IPS DF 6.9 (cell line): Measurements from ENCODE around the gene EXOC2.

Experiments used
- DNase-seq: peaks from one replicate; pipeline ENCODE4 v3.0.0-alpha.2; 2013; ENCODE audit warnings: low read depth, low spot score
- H3K27ac ChIP-seq: one replicate; pipeline ENCODE4 v1.5.1; 2013; ENCODE audit warnings: low read length, control low read depth
- H3K27me3 ChIP-seq: 2 replicates; pipeline ENCODE4 v1.6.1; 2013; ENCODE audit warnings: mild to moderate bottlenecking, low read length; ENCODE audit not compliant: control insufficient read depth, insufficient read depth
- H3K36me3 ChIP-seq: 2 replicates; pipeline ENCODE4 v1.6.1; 2013; ENCODE audit warnings: low read length; ENCODE audit not compliant: control insufficient read depth, insufficient read depth
- H3K4me1 ChIP-seq: 2 replicates; pipeline ENCODE4 v1.6.1; 2013; ENCODE audit warnings: low read length; ENCODE audit not compliant: control insufficient read depth, insufficient read depth
- H3K4me3 ChIP-seq: 2 replicates; pipeline ENCODE4 v1.5.1; 2013; ENCODE audit warnings: mild to moderate bottlenecking, low read length
- H3K9me3 ChIP-seq: 2 replicates; pipeline ENCODE4 v1.6.1; 2013; ENCODE audit warnings: low read length, inconsistent platforms; ENCODE audit not compliant: control insufficient read depth, insufficient read depth
- WGBS: extraction: QIAGEN DNeasy Blood & Tissue Kit; methylation state at CpG from one replicate; pipeline ENCODE4 v1.1.7; 2013; ENCODE audit warnings: mixed read lengths, missing lambda C conversion rate; ENCODE audit not compliant: insufficient read length, insufficient coverage; 5-methylcytosine and 5-hydroxymethylcytosine counted together

EXOC2 gene

DNA sequence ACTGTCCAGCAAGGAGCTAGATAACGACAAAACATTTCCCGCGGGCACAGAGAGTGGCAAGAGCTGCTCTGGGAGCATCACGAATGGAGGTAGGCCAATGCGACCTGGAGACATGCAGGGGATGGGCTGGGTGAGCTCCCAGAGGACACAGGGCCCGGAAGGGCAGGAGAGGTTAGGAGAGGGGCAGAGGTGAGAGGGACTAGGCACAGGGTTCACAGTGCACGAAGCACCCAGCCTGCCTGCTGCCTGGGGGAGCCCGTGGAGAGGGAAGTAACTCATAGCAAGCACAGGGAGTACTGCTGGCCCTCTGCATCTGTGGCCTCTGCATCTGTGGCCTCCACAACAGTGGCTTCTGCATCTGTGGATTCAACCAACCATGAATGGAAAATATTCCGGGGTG lies 162.5 kb downstream of the EXOC2 start:
- H3K27ac ChIP-seq: no peak overlapping the region
- H3K9me3 ChIP-seq: no peaks in the 10 kb centered on the region
- no peak for DNase-seq
- peaks cover 5% of the 10 kb centered on the region; the same call in 1 of the 2 replicates for H3K36me3 ChIP-seq
- no peak overlapping the region for H3K4me3 ChIP-seq
- WGBS: no CpG with 5 or more reads among the region's 9 CpGs
- H3K4me1 ChIP-seq: no peaks in the 10 kb centered on the region
- H3K27me3 ChIP-seq: no peaks in the 10 kb centered on the region

DNA sequence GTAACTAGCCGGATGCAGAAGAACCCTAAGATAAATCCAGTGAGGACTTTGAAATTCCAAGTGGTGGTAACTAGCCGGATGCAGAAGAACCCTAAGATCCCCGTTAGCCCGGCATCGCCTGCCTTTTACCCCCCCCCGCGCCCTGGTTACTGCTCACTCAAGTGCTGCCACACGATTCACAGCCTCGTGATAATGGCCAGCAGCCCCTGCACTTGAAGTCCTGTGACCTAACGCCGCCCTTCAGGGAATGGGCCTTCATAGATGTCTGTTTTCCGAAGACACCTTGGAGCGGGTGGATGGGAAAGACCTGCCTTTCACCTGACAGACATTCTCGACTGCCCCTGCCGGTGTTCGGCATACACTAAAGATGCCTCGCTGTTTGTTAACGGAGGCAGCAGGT lies 163.9 kb downstream of the EXOC2 start:
- no peak overlapping the region for H3K4me3 ChIP-seq
- H3K4me1 ChIP-seq: no peaks in the 10 kb centered on the region
- H3K9me3 ChIP-seq: no peaks in the 10 kb centered on the region
- H3K27me3 ChIP-seq: no peaks in the 10 kb centered on the region
- DNase-seq: no peak
- peaks cover 5% of the 10 kb centered on the region; the same call in 1 of the 2 replicates for H3K36me3 ChIP-seq
- WGBS: no CpG with 5 or more reads among the region's 18 CpGs
- no peak overlapping the region for H3K27ac ChIP-seq

DNA sequence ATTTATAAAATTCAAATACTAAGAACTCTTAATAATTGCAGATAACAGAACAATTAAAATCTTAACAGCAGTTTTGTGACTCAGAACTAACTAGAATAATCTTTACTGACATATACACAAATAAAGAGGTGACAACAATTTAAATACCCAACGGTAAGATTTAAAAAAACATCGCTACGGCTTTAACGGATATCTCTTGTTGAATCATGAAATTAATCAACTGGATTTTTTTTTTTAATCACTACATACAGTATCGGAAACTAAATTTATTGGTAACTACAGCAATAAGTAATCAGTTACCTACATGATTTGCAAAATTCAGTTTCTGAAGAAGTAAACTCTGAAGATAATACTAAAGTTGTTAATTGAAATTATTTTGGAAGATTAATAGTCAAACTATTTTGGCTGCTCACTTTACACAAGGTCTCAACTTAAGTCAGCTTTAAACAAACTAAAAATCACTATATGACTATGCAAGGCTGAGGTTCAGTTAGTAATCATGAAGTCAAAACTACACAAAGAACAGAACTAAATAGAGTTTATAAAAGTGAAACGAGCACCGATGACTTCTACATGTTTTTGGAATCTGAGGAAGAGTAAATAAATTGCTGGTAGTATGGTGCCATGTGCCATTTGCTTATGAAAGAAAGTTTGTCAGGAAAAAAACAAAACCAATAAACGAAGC lies 164.8 kb downstream of the EXOC2 start:
- no CpG with 5 or more reads among the region's 8 CpGs for WGBS
- no peaks in the 10 kb centered on the region for H3K9me3 ChIP-seq
- no peak for DNase-seq
- no peaks in the 10 kb centered on the region for H3K4me1 ChIP-seq
- H3K4me3 ChIP-seq: no peak overlapping the region
- H3K36me3 ChIP-seq: no peaks in the 10 kb centered on the region; the same call in 1 of the 2 replicates
- no peak overlapping the region for H3K27ac ChIP-seq
- H3K27me3 ChIP-seq: no peaks in the 10 kb centered on the region

DNA sequence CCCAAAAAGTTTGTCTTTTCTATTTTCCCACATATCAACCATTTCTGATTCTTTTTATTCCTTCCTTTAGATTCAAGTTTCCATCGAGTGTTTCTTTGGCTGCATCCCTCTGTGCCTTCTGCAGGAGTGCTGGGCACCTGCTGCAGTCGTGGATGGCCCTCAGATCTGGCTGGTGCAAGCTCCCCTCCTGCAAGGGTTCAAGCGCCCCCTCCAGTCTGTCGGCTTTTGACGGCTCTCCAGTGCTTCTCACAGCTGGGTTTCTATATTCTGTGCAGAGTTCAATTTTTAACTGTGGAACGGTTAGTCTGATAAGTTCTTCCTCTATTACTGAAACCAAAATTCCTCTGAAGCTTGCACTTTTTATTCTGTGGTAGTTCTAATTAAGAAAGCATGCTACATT lies 168.1 kb downstream of the EXOC2 start:
- Histone ChIP-seq H3K4me1 (no peaks in the 10 kb centered on the region), H3K4me3 (no peak overlapping the region), H3K9me3 (no peaks in the 10 kb centered on the region), H3K36me3 (peaks cover 5% of the 10 kb centered on the region), H3K27ac (no peak overlapping the region), H3K27me3 (no peaks in the 10 kb centered on the region)
- no peak for DNase-seq
- WGBS: no CpG with 5 or more reads among the region's 6 CpGs

DNA sequence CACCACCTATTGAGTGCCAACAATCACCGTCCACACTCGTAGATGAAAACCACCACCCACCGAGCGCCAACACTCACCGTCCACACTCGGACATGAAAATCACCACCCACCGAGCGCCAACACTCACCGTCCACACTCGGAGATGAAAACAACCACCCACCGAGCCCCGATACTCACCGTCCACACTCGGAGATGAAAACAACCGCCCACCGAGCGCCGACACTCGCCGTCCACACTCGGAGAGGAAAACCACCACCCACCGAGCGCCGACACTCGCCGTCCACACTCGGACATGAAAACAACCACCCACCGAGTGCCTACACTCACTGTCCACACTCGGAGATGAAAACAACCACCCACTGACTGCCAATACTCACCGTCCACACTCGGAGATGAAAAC lies 172.1 kb downstream of the EXOC2 start:
- no peak for DNase-seq
- peaks cover 5% of the 10 kb centered on the region for H3K36me3 ChIP-seq
- no peak overlapping the region for H3K4me3 ChIP-seq
- H3K27ac ChIP-seq: no peak overlapping the region
- no CpG with 5 or more reads among the region's 31 CpGs for WGBS
- no peaks in the 10 kb centered on the region for H3K4me1 ChIP-seq
- H3K9me3 ChIP-seq: no peaks in the 10 kb centered on the region
- no peaks in the 10 kb centered on the region for H3K27me3 ChIP-seq

DNA sequence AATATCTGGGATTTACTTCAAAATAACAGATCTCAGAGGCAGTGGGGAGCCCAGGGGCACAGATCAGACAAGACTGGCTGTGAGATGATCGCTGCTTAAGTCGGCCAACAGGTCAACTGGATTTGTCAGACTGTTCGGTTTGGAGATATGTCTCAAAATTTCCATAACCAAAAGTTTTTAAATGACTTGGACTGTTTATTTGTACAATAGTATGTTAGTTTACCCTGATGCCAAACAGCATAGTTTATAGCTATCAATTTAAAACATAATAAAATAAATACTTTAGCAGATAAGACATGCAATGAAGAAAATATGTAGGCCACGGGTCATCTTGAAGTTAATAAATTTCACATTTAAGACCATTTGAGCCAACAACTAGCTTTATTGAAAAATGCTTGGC lies 174.7 kb downstream of the EXOC2 start:
- no peak overlapping the region for H3K4me3 ChIP-seq
- no peaks in the 10 kb centered on the region for H3K9me3 ChIP-seq
- no peak for DNase-seq
- peaks cover 5% of the 10 kb centered on the region for H3K36me3 ChIP-seq
- no peak overlapping the region for H3K27ac ChIP-seq
- no peaks in the 10 kb centered on the region for H3K4me1 ChIP-seq
- H3K27me3 ChIP-seq: no peaks in the 10 kb centered on the region
- no CpG with 5 or more reads among the region's 4 CpGs for WGBS

DNA sequence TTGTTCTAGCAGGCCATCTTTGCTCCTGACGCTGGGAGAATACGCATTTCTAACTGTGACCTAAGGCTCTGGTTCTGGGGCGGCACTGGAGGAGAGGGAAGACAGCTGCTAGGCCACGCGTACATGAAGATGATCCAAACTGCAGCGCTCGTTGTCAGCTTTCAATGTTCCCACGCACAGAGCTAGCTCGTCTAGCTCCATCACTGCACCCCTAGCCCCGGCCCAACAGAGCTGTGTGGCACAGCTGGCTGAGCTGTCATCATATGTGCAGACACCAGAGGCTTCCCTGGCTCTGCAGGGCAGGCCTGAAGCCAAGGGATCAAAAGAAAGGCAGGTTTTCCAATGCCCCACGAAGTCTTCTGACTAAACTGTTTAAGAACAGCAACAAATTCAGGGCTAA lies 176.7 kb downstream of the EXOC2 start:
- Histone ChIP-seq H3K4me3 (no peak overlapping the region), H3K36me3 (no peaks in the 10 kb centered on the region), H3K9me3 (no peaks in the 10 kb centered on the region), H3K27ac (no peak overlapping the region), H3K4me1 (no peaks in the 10 kb centered on the region), H3K27me3 (no peaks in the 10 kb centered on the region)
- no peak for DNase-seq
- WGBS: no CpG with 5 or more reads among the region's 11 CpGs

DNA sequence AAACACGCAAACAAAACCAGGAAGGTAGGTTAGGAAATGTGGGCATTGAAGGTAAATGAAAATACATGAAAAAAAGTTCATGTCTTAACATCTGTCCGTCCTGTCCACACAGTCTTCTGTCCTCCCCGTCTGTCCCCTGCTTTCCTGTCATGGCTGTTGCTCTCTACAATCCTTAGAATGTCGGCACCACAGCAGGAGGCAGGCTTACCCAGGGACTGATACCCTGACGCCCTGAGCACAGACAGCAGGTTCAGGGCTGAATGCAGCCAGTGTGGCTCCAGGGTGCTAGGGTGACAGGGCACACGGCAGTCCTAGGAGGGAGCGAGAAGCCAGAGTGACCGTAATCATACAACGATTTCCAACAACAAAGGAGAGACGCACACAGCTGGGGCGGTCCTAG lies 177.7 kb downstream of the EXOC2 start:
- no CpG with 5 or more reads among the region's 11 CpGs for WGBS
- Histone ChIP-seq H3K27me3 (no peaks in the 10 kb centered on the region), H3K4me1 (no peaks in the 10 kb centered on the region), H3K27ac (no peak overlapping the region), H3K36me3 (no peaks in the 10 kb centered on the region), H3K9me3 (no peaks in the 10 kb centered on the region), H3K4me3 (no peak overlapping the region)
- no peak for DNase-seq

DNA sequence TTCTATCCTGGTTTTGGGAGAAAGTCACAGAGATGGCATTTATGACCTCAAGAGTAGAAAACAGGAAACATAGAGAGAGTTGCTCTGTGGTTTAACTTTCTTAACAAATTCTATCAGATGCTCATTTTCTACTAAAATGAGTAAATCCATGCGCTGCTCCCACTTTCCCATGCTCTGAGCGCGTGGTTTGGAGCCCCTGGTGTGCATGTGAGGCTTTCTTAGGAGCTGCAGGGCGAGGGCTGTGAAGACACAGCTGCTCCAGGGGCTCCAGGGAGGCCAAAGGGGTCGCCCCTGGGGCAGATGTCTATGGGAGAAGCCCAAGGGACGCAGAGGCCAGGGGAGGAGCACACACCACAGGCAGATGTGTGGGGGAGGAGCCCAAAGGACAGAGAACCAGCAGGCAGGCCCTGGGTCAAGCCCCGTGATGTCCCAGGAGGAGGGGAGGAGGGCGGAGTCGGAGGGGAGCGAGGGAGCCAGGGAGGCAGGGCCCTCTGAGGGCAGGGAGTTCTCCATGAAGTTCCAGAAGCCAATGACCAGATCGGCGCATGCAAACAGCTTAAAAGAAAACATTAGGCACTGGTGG lies 178.5 kb downstream of the EXOC2 start:
- Histone ChIP-seq H3K4me3 (no peak overlapping the region), H3K27me3 (no peaks in the 10 kb centered on the region), H3K9me3 (no peaks in the 10 kb centered on the region), H3K36me3 (no peaks in the 10 kb centered on the region), H3K27ac (no peak overlapping the region), H3K4me1 (no peaks in the 10 kb centered on the region)
- no CpG with 5 or more reads among the region's 12 CpGs for WGBS
- DNase-seq: no peak

DNA sequence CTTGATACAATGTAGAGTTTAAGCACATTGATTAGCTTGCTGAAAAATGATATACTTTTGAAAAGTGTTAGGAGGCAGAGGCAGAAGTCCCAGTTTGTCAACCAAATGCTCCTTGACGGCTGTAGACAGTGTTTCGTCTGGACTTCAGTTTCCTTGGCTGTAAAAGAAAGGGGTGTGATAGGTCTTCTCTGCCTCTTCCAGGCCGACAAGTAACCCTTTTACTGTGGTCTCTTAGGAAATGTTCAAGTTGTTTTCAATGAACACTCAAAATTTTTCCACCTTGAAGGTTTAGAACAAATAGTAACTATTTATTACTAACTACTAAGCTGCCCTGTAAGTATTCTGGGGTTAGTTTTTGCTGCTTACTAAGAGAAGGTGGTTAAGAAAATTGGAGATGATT lies 179.0 kb downstream of the EXOC2 start:
- Histone ChIP-seq H3K4me3 (no peak overlapping the region), H3K27ac (no peak overlapping the region), H3K27me3 (no peaks in the 10 kb centered on the region), H3K9me3 (no peaks in the 10 kb centered on the region), H3K36me3 (no peaks in the 10 kb centered on the region), H3K4me1 (no peaks in the 10 kb centered on the region)
- DNase-seq: no peak
- WGBS: no CpG with 5 or more reads among the region's 3 CpGs

DNA sequence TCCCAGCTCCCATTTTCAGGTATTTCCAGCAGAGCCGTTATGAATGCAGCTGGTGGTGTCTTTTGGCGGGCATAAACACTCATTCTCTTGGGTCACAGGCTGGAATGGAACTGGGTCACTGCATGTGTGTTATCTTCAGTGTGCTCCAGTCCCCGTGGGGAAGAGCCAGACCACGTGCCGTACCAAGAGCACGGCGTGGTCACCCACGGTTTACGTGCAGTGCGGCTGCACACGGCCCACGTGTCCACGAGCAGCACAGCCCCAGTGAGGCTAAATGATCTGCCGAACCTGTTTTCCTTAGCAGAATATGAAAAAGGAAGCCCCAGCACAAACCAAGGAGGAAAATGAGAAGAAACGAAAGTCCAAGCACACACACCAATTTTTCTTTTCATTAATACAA lies 179.9 kb downstream of the EXOC2 start:
- Histone ChIP-seq H3K36me3 (no peaks in the 10 kb centered on the region), H3K27ac (no peak overlapping the region), H3K4me3 (no peak overlapping the region), H3K4me1 (no peaks in the 10 kb centered on the region), H3K27me3 (no peaks in the 10 kb centered on the region), H3K9me3 (no peaks in the 10 kb centered on the region)
- no peak for DNase-seq
- no CpG with 5 or more reads among the region's 15 CpGs for WGBS
